ENCODE measurements around the gene RABL3.

DNA sequence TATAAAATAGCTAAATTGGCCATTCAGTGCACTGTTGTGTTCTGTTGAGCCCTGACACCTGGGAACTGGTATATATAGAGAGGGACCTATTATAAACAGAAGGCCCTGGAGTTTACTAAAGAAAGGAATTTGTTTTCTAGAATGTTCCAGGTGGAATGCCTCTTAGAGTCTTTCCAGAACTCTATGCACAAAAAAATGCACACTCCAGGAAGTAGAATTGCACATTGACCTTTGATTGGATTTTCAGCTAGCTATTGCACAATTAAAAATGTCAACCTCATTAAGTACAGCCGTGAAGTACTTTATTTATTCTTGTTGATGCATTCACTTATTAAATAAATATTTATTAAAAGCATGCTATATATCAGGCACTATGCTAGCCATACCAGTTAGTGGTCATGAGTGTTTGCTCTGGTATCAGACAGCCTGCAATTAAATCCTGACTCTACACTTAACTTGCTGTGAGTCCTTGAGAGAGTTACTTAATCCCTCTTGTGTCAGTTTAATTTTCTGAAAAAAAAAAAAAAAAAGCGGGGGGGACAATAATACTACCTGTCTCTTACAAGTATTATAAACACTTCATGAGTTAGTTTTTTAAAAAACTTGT, 105.4 kb downstream of the RABL3 start:
- TF ChIP-seq, protein P1, sequence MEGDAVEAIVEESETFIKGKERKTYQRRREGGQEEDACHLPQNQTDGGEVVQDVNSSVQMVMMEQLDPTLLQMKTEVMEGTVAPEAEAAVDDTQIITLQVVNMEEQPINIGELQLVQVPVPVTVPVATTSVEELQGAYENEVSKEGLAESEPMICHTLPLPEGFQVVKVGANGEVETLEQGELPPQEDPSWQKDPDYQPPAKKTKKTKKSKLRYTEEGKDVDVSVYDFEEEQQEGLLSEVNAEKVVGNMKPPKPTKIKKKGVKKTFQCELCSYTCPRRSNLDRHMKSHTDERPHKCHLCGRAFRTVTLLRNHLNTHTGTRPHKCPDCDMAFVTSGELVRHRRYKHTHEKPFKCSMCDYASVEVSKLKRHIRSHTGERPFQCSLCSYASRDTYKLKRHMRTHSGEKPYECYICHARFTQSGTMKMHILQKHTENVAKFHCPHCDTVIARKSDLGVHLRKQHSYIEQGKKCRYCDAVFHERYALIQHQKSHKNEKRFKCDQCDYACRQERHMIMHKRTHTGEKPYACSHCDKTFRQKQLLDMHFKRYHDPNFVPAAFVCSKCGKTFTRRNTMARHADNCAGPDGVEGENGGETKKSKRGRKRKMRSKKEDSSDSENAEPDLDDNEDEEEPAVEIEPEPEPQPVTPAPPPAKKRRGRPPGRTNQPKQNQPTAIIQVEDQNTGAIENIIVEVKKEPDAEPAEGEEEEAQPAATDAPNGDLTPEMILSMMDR (IDR thresholded peaks at IDR 0.05; ENCODE audit: low read length): no peak
- TF ChIP-seq EZH2 (IDR thresholded peaks at IDR 0.05; ENCODE audit: borderline replicate concordance, low read length): no peak

Data from OCI-LY1 (cell line).